ENCODE measurements around the gene DNAL4. TPM values are rescaled to one million over a fixed set of nuclear protein-coding genes. Genes with fewer than 3 reads are reported as not detected.

DNAL4 gene
- total and polyA plus RNA-seq, 3 donors from 2014 or later, result 54.4 to 107 (median 76.8) TPM

- Histone ChIP-seq H3K36me3 (ENCODE audit: low read depth, missing control alignments) (no peaks in the 10 kb centered on the region), H3K4me1 (peaks cover 2% of the 10 kb centered on the region), H3K4me3 (no peak overlapping the region), H3K27ac (no peak overlapping the region), H3K9me3 (no peaks in the 10 kb centered on the region), H3K27me3 (no peaks in the 10 kb centered on the region)
- 60 to 75% methylated on average over 6 of the region's 6 CpGs for WGBS, 2 donors
- TF ChIP-seq POLR2A (IDR thresholded peaks at IDR 0.05), result no peak
- no peak for TF ChIP-seq CTCF (IDR thresholded peaks at IDR 0.05)
- no peak for DNase-seq
- intact Hi-C loops (cut with DNase I; ENCODE audit: low total_unique reads), result no loop called here
These were observed 5.5 kb upstream of the DNAL4 start for GRCh38 chr22:38799265-38800002.

- intact Hi-C loops (cut with DNase I; ENCODE audit: low total_unique reads), result no loop called here
- H3K4me3 ChIP-seq, result no peak overlapping the region
- no peak overlapping the region for H3K27ac ChIP-seq
- H3K9me3 ChIP-seq, result no peaks in the 10 kb centered on the region
- no peak for DNase-seq
- 84 to 88% methylated on average over 5 of the region's 5 CpGs for WGBS, 2 donors
- TF ChIP-seq POLR2A (IDR thresholded peaks at IDR 0.05) (no peak), CTCF (IDR thresholded peaks at IDR 0.05) (no peak)
- no peaks in the 10 kb centered on the region for H3K27me3 ChIP-seq
- H3K36me3 ChIP-seq (ENCODE audit: low read depth, missing control alignments), result no peaks in the 10 kb centered on the region
- peaks cover 5% of the 10 kb centered on the region for H3K4me1 ChIP-seq
These were observed 4.6 kb upstream of the DNAL4 start for GRCh38 chr22:38798496-38798895.

GRCh38 chr22:38796262-38796957 is 2.5 kb upstream of the DNAL4 start:
- 86 to 89% methylated on average over 12 of the region's 12 CpGs for WGBS, 2 donors
- Histone ChIP-seq H3K4me3 (no peak overlapping the region), H3K36me3 (ENCODE audit: low read depth, missing control alignments) (no peaks in the 10 kb centered on the region), H3K27me3 (no peaks in the 10 kb centered on the region), H3K27ac (no peak overlapping the region), H3K4me1 (peaks cover 13% of the 10 kb centered on the region), H3K9me3 (no peaks in the 10 kb centered on the region)
- TF ChIP-seq POLR2A (IDR thresholded peaks at IDR 0.05) (no peak), CTCF (IDR thresholded peaks at IDR 0.05) (no peak)
- no peak for DNase-seq
- intact Hi-C loops (cut with DNase I; ENCODE audit: low total_unique reads), result no loop called here

GRCh38 chr22:38795569-38795968 is 1.6 kb upstream of the DNAL4 start:
- no peak overlapping the region for H3K4me3 ChIP-seq
- intact Hi-C loops (cut with DNase I; ENCODE audit: low total_unique reads), result no loop called here
- no peak overlapping the region for H3K27ac ChIP-seq
- no peak for DNase-seq
- H3K4me1 ChIP-seq, result peaks cover 13% of the 10 kb centered on the region
- H3K36me3 ChIP-seq (ENCODE audit: low read depth, missing control alignments), result no peaks in the 10 kb centered on the region
- TF ChIP-seq POLR2A (IDR thresholded peaks at IDR 0.05) (no peak), CTCF (IDR thresholded peaks at IDR 0.05) (no peak)
- 73 to 81% methylated on average over 4 of the region's 4 CpGs for WGBS, 2 donors
- no peaks in the 10 kb centered on the region for H3K9me3 ChIP-seq
- H3K27me3 ChIP-seq, result no peaks in the 10 kb centered on the region
